HG03520 (cell line): ENCODE data around the gene PRDX5.

Experiments
- ATAC-seq: cut with Tn5 transposase; IDR thresholded peaks from one replicate; pipeline ENCODE4 v1.9.1; 2021; ENCODE audit warnings: mild to moderate bottlenecking, moderate library complexity; ENCODE audit not compliant: unreplicated experiment

Gene PRDX5

GRCh38 chr11:64359712-64360445 is 42.0 kb downstream of the PRDX5 start:
- ATAC-seq, result no peak

- ATAC-seq, result no peak
Observed at GRCh38 chr11:64360448-64360921, 42.6 kb downstream of the PRDX5 start.

DNA sequence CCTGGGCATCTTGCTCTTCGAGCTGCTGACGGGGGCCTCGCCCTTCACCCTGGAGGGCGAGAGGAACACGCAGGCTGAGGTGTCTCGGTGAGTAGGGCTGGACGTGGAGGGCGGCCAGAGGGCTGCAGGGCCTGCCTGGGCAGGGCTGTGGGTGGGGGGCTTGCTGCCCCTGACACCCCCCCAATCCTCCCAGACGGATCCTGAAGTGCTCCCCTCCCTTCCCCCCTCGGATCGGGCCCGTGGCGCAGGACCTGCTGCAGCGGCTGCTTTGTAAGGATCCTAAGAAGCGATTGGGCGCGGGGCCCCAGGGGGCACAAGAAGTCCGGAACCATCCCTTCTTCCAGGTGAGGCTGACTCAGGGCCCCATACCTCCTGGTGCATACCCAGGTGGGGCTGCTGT is 43.7 kb downstream of the PRDX5 start:
- ATAC-seq, result no peak

DNA sequence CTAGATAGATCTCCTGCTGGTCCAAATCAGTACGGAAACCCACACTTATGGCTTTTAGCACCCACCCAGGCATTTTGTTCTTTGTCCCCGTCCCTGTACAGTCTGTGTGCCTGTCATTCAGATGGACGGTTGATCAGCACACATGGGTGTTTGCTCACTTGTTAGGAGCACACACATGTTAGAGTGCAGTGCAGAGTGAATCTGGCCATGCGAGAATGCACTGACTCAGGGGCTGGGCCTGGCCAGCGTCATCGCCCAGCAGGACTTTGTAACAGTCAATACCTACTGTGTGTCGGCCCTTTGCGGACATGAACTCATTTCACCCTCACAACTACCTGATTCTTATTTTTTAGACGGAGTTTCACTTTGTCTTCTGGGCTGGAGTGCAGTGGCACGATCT is 44.4 kb downstream of the PRDX5 start:
- no peak for ATAC-seq

- no peak for ATAC-seq
Observed at GRCh38 chr11:64364435-64364834, 46.5 kb downstream of the PRDX5 start.

DNA sequence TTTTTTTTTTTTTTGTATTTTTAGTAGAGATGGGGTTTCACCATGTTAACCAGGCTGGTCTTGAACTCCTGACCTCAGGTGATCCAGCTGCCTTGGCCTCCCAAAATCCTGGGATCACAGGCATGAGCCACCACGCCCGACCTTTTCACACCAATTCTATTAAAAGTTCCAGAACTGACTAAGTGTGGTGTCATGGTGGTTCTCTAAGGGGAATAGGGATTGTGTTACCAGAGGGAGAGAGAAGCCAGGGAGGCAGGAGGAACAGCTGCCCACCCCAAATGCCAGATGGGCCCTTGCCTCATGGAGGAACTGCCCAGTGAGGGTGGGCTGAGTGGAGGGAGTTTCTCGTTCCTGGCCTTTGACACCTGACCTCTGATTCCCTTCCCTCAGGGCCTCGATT is 47.0 kb downstream of the PRDX5 start:
- ATAC-seq, result no peak

DNA sequence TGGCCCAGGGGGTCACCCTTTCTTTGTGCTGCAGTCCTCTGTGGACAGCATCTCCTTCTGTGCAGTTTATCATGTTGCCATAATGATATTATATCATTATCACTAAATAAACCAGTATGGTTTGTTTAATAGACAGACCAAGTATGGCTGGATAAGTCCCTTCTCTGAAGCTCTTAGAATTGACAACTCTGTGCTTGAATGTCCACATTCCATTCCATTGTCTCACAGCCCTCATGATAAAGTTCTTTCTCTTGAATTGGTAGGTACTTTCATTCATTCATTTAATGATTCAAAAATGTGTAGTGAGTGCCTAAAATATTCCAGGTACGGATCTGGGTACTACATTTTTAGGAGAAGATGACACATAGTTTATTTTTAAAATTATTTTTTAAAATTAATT is 48.8 kb downstream of the PRDX5 start:
- no peak for ATAC-seq

DNA sequence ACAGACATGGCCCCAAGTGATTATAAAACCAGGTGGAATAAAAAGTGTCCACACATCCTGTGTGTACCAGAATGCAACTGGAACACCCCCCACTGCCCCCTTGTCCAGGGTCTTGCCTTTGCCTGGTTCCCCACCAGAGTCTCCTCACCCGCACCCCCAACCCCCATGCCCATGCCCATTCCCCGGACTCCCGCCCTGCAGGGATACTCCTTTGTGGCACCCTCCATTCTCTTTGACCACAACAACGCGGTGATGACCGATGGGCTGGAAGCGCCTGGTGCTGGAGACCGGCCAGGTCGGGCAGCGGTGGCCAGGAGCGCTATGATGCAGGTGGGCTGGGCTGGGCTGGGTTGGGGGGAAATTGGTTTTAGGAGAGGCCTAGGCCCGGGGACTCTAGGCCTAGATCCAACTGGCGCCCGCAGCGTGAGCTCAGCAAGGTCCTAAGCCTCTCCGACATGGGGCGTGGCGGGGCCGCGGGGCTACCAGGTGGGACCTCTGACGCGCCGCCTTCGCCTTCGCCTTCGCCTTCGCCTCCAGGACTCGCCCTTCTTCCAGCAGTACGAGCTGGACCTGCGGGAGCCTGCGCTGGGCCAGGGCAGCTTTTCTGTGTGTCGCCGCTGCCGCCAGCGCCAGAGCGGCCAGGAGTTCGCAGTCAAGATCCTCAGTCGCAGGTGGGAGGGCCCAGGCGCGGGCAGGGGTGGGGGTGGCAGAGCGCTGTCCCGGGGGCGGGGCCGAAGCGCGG is 50.2 kb downstream of the PRDX5 start:
- no peak for ATAC-seq

DNA sequence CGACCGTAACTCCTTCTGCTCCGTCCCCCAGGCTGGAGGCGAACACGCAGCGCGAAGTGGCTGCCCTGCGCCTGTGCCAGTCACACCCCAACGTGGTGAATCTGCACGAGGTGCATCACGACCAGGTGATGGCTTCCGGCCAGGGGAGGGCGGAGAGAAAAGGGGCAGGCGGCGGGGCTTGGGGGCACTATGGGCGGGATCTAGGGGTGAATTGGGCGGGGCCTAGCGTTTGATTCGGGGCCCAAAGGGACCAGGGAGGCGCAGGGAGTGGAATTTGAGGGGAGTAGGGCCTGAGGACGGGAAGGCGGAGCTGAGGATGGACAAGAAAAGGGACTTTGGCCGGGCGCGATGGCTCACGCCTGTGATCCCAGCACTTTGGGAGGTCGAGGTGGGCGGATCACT is 50.8 kb downstream of the PRDX5 start:
- ATAC-seq, result no peak

DNA sequence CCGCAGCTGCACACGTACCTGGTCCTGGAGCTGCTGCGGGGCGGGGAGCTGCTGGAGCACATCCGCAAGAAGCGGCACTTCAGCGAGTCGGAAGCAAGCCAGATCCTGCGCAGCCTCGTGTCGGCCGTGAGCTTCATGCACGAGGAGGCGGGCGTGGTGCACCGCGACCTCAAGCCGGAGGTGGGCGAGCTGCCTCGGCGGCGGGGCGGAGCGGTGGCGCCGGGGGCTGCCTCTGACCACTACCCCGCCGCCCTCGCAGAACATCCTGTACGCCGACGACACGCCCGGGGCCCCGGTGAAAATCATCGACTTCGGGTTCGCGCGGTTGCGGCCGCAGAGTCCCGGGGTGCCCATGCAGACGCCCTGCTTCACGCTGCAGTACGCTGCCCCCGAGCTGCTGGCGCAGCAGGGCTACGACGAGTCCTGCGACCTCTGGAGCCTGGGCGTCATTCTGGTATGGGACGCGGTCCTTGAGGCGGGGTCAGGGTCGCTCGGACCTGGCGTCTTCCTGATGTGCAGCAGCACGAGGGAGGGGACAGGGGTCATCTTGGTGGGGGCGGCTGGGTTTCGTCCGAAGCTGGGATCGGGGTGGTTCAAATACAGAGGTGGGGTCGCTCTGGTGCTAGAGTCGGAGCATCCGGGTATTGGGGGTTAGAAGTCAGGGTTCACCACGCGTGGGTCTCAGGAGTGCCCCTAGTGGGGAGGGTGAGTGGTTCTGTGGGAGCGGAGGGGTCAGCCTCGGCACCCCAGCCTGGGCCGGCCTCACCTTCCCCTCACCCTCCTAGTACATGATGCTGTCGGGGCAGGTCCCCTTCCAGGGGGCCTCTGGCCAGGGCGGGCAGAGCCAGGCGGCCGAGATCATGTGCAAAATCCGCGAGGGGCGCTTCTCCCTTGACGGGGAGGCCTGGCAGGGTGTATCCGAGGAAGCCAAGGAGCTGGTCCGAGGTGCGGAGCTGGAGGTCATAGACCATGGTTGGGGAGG is 51.8 kb downstream of the PRDX5 start:
- no peak for ATAC-seq

DNA sequence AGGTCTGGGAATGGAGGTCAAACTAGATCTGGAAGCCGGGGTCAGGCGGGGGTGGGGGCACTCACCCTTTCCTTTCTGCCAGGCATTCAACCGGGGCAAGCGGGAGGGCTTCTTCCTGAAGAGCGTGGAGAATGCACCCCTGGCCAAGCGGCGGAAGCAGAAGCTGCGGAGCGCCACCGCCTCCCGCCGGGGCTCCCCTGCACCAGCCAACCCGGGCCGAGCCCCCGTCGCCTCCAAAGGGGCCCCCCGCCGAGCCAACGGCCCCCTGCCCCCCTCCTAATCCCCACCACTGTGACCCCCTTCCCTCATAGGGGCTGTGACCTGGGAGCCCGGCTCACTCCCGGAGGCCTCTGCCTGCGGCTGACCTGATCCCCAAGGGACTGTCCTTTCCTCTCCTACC is 53.3 kb downstream of the PRDX5 start:
- ATAC-seq, result no peak
